ENCODE results near the gene MS4A10.
"Not testable (repeated sequence)": the region's sequence is repeated elsewhere in the genome, so short reads cannot be mapped to it uniquely, and the experiment has no call there.

Gene MS4A10

GRCh38 chr11:60821827-60822599 lies 36.9 kb downstream of the MS4A10 start:
- DNase-seq (ENCODE audit: low read depth, low spot score): no peak
- no CpG with 5 or more reads among the region's 15 CpGs for WGBS (ENCODE audit: insufficient coverage, insufficient read length)

DNA sequence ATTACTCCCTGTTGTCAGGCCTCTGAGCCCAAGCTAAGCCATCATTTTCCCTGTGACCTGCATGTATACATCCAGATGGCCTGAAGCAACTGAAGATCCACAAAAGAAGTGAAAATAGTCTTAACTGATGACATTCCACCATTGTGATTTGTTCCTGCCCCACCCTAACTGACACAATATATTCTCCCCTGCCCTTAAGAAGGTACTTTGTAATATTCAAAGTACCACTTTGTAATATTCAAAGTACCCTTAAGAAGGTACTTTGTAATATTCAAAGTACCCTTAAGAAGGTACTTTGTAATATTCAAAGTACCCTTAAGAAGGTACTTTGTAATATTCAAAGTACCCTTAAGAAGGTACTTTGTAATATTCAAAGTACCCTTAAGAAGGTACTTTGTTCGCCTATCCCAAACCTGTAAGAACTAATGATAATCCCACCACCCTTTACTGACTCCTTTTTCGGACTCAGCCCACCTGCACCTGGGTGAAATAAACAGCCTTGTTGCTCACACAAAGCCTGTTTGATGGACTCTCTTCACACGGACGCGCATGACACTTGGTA lies 38.7 kb downstream of the MS4A10 start:
- H3K4me3 ChIP-seq (ENCODE audit: low read length); H3K4me1 ChIP-seq (ENCODE audit: control insufficient read depth, insufficient read depth, low read length); DNase-seq (ENCODE audit: low read depth, low spot score); H3K9me3 ChIP-seq (ENCODE audit: control insufficient read depth, insufficient read depth, low read length); H3K27me3 ChIP-seq (ENCODE audit: control insufficient read depth, insufficient read depth, low read length); H3K27ac ChIP-seq (ENCODE audit: low read length); H3K36me3 ChIP-seq (ENCODE audit: control insufficient read depth, insufficient read depth, low read length): not testable (repeated sequence)
- WGBS (ENCODE audit: insufficient coverage, insufficient read length): no CpG with 5 or more reads among the region's 5 CpGs

More at GRCh38 chr11:60821827-60822599, 36.9 kb downstream of the MS4A10 start:
- Histone ChIP-seq H3K27ac (ENCODE audit: low read length) (no peak overlapping the region), H3K36me3 (ENCODE audit: control insufficient read depth, insufficient read depth, low read length) (no peaks in the 10 kb centered on the region), H3K27me3 (ENCODE audit: control insufficient read depth, insufficient read depth, low read length) (no peaks in the 10 kb centered on the region), H3K4me3 (ENCODE audit: low read length) (no peak overlapping the region), H3K9me3 (ENCODE audit: control insufficient read depth, insufficient read depth, low read length) (no peaks in the 10 kb centered on the region), H3K4me1 (ENCODE audit: control insufficient read depth, insufficient read depth, low read length) (no peaks in the 10 kb centered on the region)

DNA sequence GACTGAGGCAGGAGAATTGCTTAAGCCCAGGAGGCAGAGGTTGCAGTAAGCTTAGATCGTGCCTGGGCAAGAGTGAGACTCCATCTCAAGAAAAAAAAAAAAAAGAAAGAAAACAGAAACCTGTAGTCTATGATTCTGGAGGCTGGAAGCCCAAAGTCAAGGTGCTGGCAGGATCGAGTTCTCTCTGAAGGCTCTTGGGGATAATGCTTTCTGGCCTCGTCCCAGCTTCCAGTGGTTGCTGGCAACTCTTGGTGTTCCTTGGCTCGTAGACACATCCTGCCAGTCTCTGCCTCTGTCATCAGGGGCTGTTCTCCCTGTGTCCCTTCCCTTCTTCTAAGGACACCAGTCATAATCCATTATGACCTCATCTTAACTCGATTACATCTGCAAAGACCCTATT lies 40.0 kb downstream of the MS4A10 start:
- H3K4me3 ChIP-seq (ENCODE audit: low read length): no peak overlapping the region
- no peaks in the 10 kb centered on the region for H3K36me3 ChIP-seq (ENCODE audit: control insufficient read depth, insufficient read depth, low read length)
- WGBS (ENCODE audit: insufficient coverage, insufficient read length): no CpG with 5 or more reads among the region's 5 CpGs
- H3K9me3 ChIP-seq (ENCODE audit: control insufficient read depth, insufficient read depth, low read length): no peaks in the 10 kb centered on the region
- H3K27ac ChIP-seq (ENCODE audit: low read length): no peak overlapping the region
- DNase-seq (ENCODE audit: low read depth, low spot score): no peak
- no peaks in the 10 kb centered on the region for H3K4me1 ChIP-seq (ENCODE audit: control insufficient read depth, insufficient read depth, low read length)
- no peaks in the 10 kb centered on the region for H3K27me3 ChIP-seq (ENCODE audit: control insufficient read depth, insufficient read depth, low read length)

- no peaks in the 10 kb centered on the region for H3K36me3 ChIP-seq (ENCODE audit: control insufficient read depth, insufficient read depth, low read length)
- no peak overlapping the region for H3K27ac ChIP-seq (ENCODE audit: low read length)
- no peak for DNase-seq (ENCODE audit: low read depth, low spot score)
- no peak overlapping the region for H3K4me3 ChIP-seq (ENCODE audit: low read length)
- no peaks in the 10 kb centered on the region for H3K27me3 ChIP-seq (ENCODE audit: control insufficient read depth, insufficient read depth, low read length)
- H3K9me3 ChIP-seq (ENCODE audit: control insufficient read depth, insufficient read depth, low read length): no peaks in the 10 kb centered on the region
- WGBS (ENCODE audit: insufficient coverage, insufficient read length): no CpG with 5 or more reads among the region's 6 CpGs
- no peaks in the 10 kb centered on the region for H3K4me1 ChIP-seq (ENCODE audit: control insufficient read depth, insufficient read depth, low read length)
Measured at GRCh38 chr11:60825790-60826189, 40.7 kb downstream of the MS4A10 start.

- no peaks in the 10 kb centered on the region for H3K9me3 ChIP-seq (ENCODE audit: control insufficient read depth, insufficient read depth, low read length)
- H3K4me1 ChIP-seq (ENCODE audit: control insufficient read depth, insufficient read depth, low read length): no peaks in the 10 kb centered on the region
- H3K27me3 ChIP-seq (ENCODE audit: control insufficient read depth, insufficient read depth, low read length): no peaks in the 10 kb centered on the region; the same call in 1 of the 2 replicates
- H3K27ac ChIP-seq (ENCODE audit: low read length): no peak overlapping the region
- WGBS (ENCODE audit: insufficient coverage, insufficient read length): no CpG with 5 or more reads among the region's 10 CpGs
- no peaks in the 10 kb centered on the region for H3K36me3 ChIP-seq (ENCODE audit: control insufficient read depth, insufficient read depth, low read length)
- DNase-seq (ENCODE audit: low read depth, low spot score): no peak
- H3K4me3 ChIP-seq (ENCODE audit: low read length): no peak overlapping the region
Measured at GRCh38 chr11:60830478-60831142, 45.5 kb downstream of the MS4A10 start.

DNA sequence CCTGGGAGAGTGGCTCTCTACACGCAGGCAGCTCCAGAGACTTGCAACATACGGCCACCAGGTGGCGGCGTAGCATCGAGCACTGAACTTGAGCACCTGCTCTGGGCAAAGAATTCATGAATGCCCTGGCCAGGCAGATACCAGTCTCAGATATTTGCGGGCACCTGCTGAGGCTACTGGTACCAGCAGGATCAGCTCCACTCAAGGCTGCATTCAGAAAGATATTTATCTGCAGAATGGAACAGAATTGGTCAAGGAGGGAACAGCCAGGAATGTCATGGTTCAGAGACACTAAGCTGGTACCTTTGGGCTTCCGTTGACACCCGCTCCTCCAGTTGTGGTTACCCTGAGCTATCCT lies 46.0 kb downstream of the MS4A10 start:
- no peak for DNase-seq (ENCODE audit: low read depth, low spot score)
- H3K27ac ChIP-seq (ENCODE audit: low read length): no peak overlapping the region
- no peaks in the 10 kb centered on the region; the same call in 1 of the 2 replicates for H3K27me3 ChIP-seq (ENCODE audit: control insufficient read depth, insufficient read depth, low read length)
- no peaks in the 10 kb centered on the region for H3K9me3 ChIP-seq (ENCODE audit: control insufficient read depth, insufficient read depth, low read length)
- no peaks in the 10 kb centered on the region for H3K36me3 ChIP-seq (ENCODE audit: control insufficient read depth, insufficient read depth, low read length)
- WGBS (ENCODE audit: insufficient coverage, insufficient read length): no CpG with 5 or more reads among the region's 8 CpGs
- no peaks in the 10 kb centered on the region for H3K4me1 ChIP-seq (ENCODE audit: control insufficient read depth, insufficient read depth, low read length)
- no peak overlapping the region for H3K4me3 ChIP-seq (ENCODE audit: low read length)

GRCh38 chr11:60831501-60832079 lies 46.5 kb downstream of the MS4A10 start:
- Histone ChIP-seq H3K27ac (ENCODE audit: low read length) (no peak overlapping the region), H3K36me3 (ENCODE audit: control insufficient read depth, insufficient read depth, low read length) (no peaks in the 10 kb centered on the region), H3K4me1 (ENCODE audit: control insufficient read depth, insufficient read depth, low read length) (no peaks in the 10 kb centered on the region), H3K4me3 (ENCODE audit: low read length) (no peak overlapping the region), H3K9me3 (ENCODE audit: control insufficient read depth, insufficient read depth, low read length) (no peaks in the 10 kb centered on the region), H3K27me3 (ENCODE audit: control insufficient read depth, insufficient read depth, low read length) (no peaks in the 10 kb centered on the region; the same call in 1 of the 2 replicates)
- WGBS (ENCODE audit: insufficient coverage, insufficient read length): no CpG with 5 or more reads among the region's 7 CpGs
- DNase-seq (ENCODE audit: low read depth, low spot score): no peak

GRCh38 chr11:60834742-60835533 lies 49.8 kb downstream of the MS4A10 start:
- Histone ChIP-seq H3K4me1 (ENCODE audit: control insufficient read depth, insufficient read depth, low read length) (no peaks in the 10 kb centered on the region), H3K27me3 (ENCODE audit: control insufficient read depth, insufficient read depth, low read length) (no peaks in the 10 kb centered on the region; the same call in 1 of the 2 replicates), H3K36me3 (ENCODE audit: control insufficient read depth, insufficient read depth, low read length) (no peaks in the 10 kb centered on the region), H3K9me3 (ENCODE audit: control insufficient read depth, insufficient read depth, low read length) (no peaks in the 10 kb centered on the region), H3K4me3 (ENCODE audit: low read length) (no peak overlapping the region), H3K27ac (ENCODE audit: low read length) (no peak overlapping the region)
- WGBS (ENCODE audit: insufficient coverage, insufficient read length): no CpG with 5 or more reads among the region's 7 CpGs
- no peak for DNase-seq (ENCODE audit: low read depth, low spot score)

GRCh38 chr11:60835534-60835846 lies 50.4 kb downstream of the MS4A10 start:
- no CpG with 5 or more reads among the region's 3 CpGs for WGBS (ENCODE audit: insufficient coverage, insufficient read length)
- Histone ChIP-seq H3K9me3 (ENCODE audit: control insufficient read depth, insufficient read depth, low read length) (no peaks in the 10 kb centered on the region), H3K27me3 (ENCODE audit: control insufficient read depth, insufficient read depth, low read length) (no peaks in the 10 kb centered on the region; the same call in 1 of the 2 replicates), H3K27ac (ENCODE audit: low read length) (no peak overlapping the region), H3K4me1 (ENCODE audit: control insufficient read depth, insufficient read depth, low read length) (no peaks in the 10 kb centered on the region), H3K4me3 (ENCODE audit: low read length) (no peak overlapping the region), H3K36me3 (ENCODE audit: control insufficient read depth, insufficient read depth, low read length) (no peaks in the 10 kb centered on the region)
- no peak for DNase-seq (ENCODE audit: low read depth, low spot score)

All from iPS DF 6.9 (cell line).